CD14-positive monocyte (primary cell): ENCODE results near the gene XPNPEP3. TPM values are rescaled to one million over a fixed set of nuclear protein-coding genes. Genes with fewer than 3 reads are reported as not detected.

Experiments used
- DNase-seq, 3 donors: peaks; one replicate each; pipeline ENCODE4 v3.0.0-alpha.2; 2011 to 2022
- H2AFZ ChIP-seq: 2 replicates; pipeline ENCODE4 v1.6.0; 2012; ENCODE audit warnings: mild to moderate bottlenecking, low read depth, low read length, inconsistent platforms; ENCODE audit not compliant: insufficient read depth, poor library complexity, severe bottlenecking
- H3K27ac ChIP-seq, 2 donors: 1 replicate in 1 of 2; 2 replicates in 1 of 2; pipeline ENCODE4 v1.5.1; 2012 to 2013; ENCODE audit warnings: low read length in 2 of 2, control low read depth in 1 of 2, inconsistent platforms in 1 of 2, low read depth in 1 of 2, mild to moderate bottlenecking in 1 of 2
- H3K27me3 ChIP-seq, 2 donors: one replicate each; pipeline versions ENCODE4 v1.6.0 to v1.6.1; 2011 to 2013; ENCODE audit warnings: low read length in 2 of 2; ENCODE audit not compliant: control insufficient read depth in 2 of 2, insufficient read depth in 2 of 2
- H3K36me3 ChIP-seq, 2 donors: replicated peaks in 1 of 2; 1 replicate in 1 of 2; 2 replicates in 1 of 2; pipeline versions ENCODE4 v1.5.1 to v1.6.1; 2012 to 2013; ENCODE audit warnings: low read length in 2 of 2, control low read depth in 1 of 2, inconsistent platforms in 1 of 2, mild to moderate bottlenecking in 1 of 2; ENCODE audit not compliant: insufficient read depth in 2 of 2, control insufficient read depth in 1 of 2
- H3K4me1 ChIP-seq, 2 donors: 1 replicate in 1 of 2; 2 replicates in 1 of 2; pipeline versions ENCODE4 v1.5.1 to v1.6.1; 2012 to 2013; ENCODE audit warnings: low read length in 2 of 2, control low read depth in 1 of 2, inconsistent platforms in 1 of 2, mild to moderate bottlenecking in 1 of 2, moderate library complexity in 1 of 2; ENCODE audit not compliant: insufficient read depth in 2 of 2, control insufficient read depth in 1 of 2
- H3K4me2 ChIP-seq: replicated peaks from 2 replicates; pipeline ENCODE3; 2012; ENCODE audit warnings: low read length, moderate library complexity, mild to moderate bottlenecking; ENCODE audit not compliant: poor library complexity, severe bottlenecking; ENCODE audit errors: extremely low read depth
- H3K4me3 ChIP-seq, 3 experiments: fragments of 200-600 bp in 1 of 3; sonication (generic) in 1 of 3; replicated peaks in 1 of 3; 1 replicate in 2 of 3; 2 replicates in 1 of 3; pipeline ENCODE4 v1.5.1; 2011 to 2013; ENCODE audit warnings: low read length in 3 of 3, mild to moderate bottlenecking in 3 of 3, control low read depth in 2 of 3, low read depth in 2 of 3, inconsistent platforms in 1 of 3, moderate library complexity in 1 of 3
- H3K79me2 ChIP-seq: 2 replicates; pipeline ENCODE4 v1.6.0; 2012; ENCODE audit warnings: mild to moderate bottlenecking, control low read depth, inconsistent platforms, low read length, moderate library complexity; ENCODE audit not compliant: insufficient read depth
- H3K9ac ChIP-seq: 2 replicates; pipeline ENCODE4 v1.6.0; 2017; ENCODE audit warnings: low read length, mild to moderate bottlenecking; ENCODE audit not compliant: insufficient read depth, poor library complexity, severe bottlenecking
- H3K9me3 ChIP-seq, 2 donors: replicated peaks in 1 of 2; 1 replicate in 1 of 2; 2 replicates in 1 of 2; pipeline versions ENCODE4 v1.5.1 to v1.6.1; 2012 to 2013; ENCODE audit warnings: low read length in 2 of 2, control low read depth in 1 of 2; ENCODE audit not compliant: control insufficient read depth in 1 of 2, insufficient read depth in 1 of 2
- H4K20me1 ChIP-seq: 2 replicates; pipeline ENCODE4 v1.6.0; 2012; ENCODE audit warnings: mild to moderate bottlenecking, low read length, control low read depth, moderate library complexity; ENCODE audit not compliant: insufficient read depth
- H3K27ac Mint-ChIP-seq, 7 donors: one replicate each; pipeline ENCODE4 v1.8.0; 2020; ENCODE audit warnings: mild to moderate bottlenecking in 7 of 7, mixed read lengths in 7 of 7, moderate library complexity in 6 of 7, inconsistent platforms in 2 of 7
- H3K27me3 Mint-ChIP-seq, 3 donors: one replicate each; pipeline ENCODE4 v1.8.0; 2021 to 2022; ENCODE audit warnings: low read depth in 3 of 3, mild to moderate bottlenecking in 3 of 3, mixed read lengths in 3 of 3, moderate library complexity in 3 of 3, inconsistent platforms in 1 of 3
- H3K36me3 Mint-ChIP-seq, 2 donors: one replicate each; pipeline ENCODE4 v1.8.0; 2020; ENCODE audit warnings: mixed read lengths in 2 of 2, inconsistent platforms in 1 of 2, mild to moderate bottlenecking in 1 of 2
- H3K4me1 Mint-ChIP-seq: one replicate; pipeline ENCODE4 v1.8.0; 2020; ENCODE audit warnings: mild to moderate bottlenecking, mixed read lengths
- H3K4me3 Mint-ChIP-seq, 2 donors: one replicate each; pipeline ENCODE4 v1.8.0; 2020; ENCODE audit warnings: mild to moderate bottlenecking in 2 of 2, mixed read lengths in 2 of 2, moderate library complexity in 1 of 2
- H3K9me3 Mint-ChIP-seq, 7 donors: one replicate each; pipeline ENCODE4 v1.8.0; 2020 to 2022; ENCODE audit warnings: mixed read lengths in 7 of 7, mild to moderate bottlenecking in 6 of 7, moderate library complexity in 6 of 7, inconsistent platforms in 2 of 7
- CTCF ChIP-seq: fragments of 200-600 bp; IDR thresholded peaks from one replicate; pipeline ENCODE4 v1.8.0; 2022; ENCODE audit warnings: antibody characterized with exemption, mild to moderate bottlenecking
- WGBS: methylation state at CpG from one replicate; pipeline ENCODE4 v1.1.5; 2013; ENCODE audit warnings: missing lambda C conversion rate; ENCODE audit not compliant: insufficient coverage; 5-methylcytosine and 5-hydroxymethylcytosine counted together
- intact Hi-C, 2 donors: fragments of 100-400 bp; cut with micrococcal nuclease; formaldehyde crosslinking; loops; one replicate each; pipeline versions ENCODE4 v1.15.0 to v1.15.1; 2023
- polyA plus RNA-seq, 3 donors: library from polyadenylated mRNA; depleted of rRNA in 1 of 3; unstranded in 2 of 3; stranded (reverse) in 1 of 3; fragments of 300-500 nt in 2 of 3; fragments of >200 nt in 1 of 3; fragmentation: Illumina TruSeq in 2 of 3; gene quantifications; 1 replicate in 2 of 3; 2 replicates in 1 of 3; pipeline ENCODE4 v1.2.3, GENCODE V29; 2012 to 2021
- small RNA-seq: library from RNA; depleted of rRNA; stranded (forward); fragments of <200 nt; gene quantifications from one replicate; pipeline ENCODE3, GENCODE V24; 2012; ENCODE audit warnings: low read depth; ENCODE audit not compliant: insufficient read length

The XPNPEP3 gene
- polyA plus RNA-seq, 3 donors: 3.6 to 9.4 (median 7.3) TPM

GRCh38 chr22:40979871-40980270, 122.9 kb downstream of the XPNPEP3 start:
- Histone ChIP-seq H3K4me2 (no peak overlapping the region), H3K27me3 (no peaks in the 10 kb centered on the region), H3K4me3 (no peak overlapping the region), H3K9me3 (no peaks in the 10 kb centered on the region), H3K9ac (no peak overlapping the region), H3K36me3 (no peaks in the 10 kb centered on the region), H3K4me1 (no peaks in the 10 kb centered on the region), H3K79me2 (no peaks in the 10 kb centered on the region), H2AFZ (no peak overlapping the region), H4K20me1 (no peaks in the 10 kb centered on the region), H3K27ac (no peak overlapping the region)
- Mint-ChIP-seq H3K9me3 (peaks cover 0 to 2% (median 0%) of the 10 kb centered on the region in 7 donors), H3K36me3 (no peaks in the 10 kb centered on the region), H3K4me3 (no peak overlapping the region), H3K27me3 (peaks cover 0 to 8% (median 0%) of the 10 kb centered on the region in 3 donors), H3K4me1 (peaks cover 2% of the 10 kb centered on the region), H3K27ac (no peak overlapping the region)
- DNase-seq: no peak
- TF ChIP-seq CTCF: no peak
- no CpG with 5 or more reads among the region's 8 CpGs for WGBS
- intact Hi-C loops: no loop called here

Small RNA genes within 50 kb of the gene (small RNA-seq; reads per million reads assigned to genes)
- not detected for gene MIR4766
- gene RF00017: not detected
- not detected for gene RNU6-379P

Other genes starting within 250 kb of the XPNPEP3 start
- 10 to 100 TPM; 14.1 to 33.8 (median 18.9) TPM for gene MRTFA, start 220.4 kb upstream of the XPNPEP3 start, polyA plus RNA-seq
- under 1 TPM in 2 of 3 donors, not detected in 1; 0.05 to 0.09 TPM for gene MCHR1, start 177.7 kb upstream of the XPNPEP3 start, polyA plus RNA-seq
- gene SLC25A17, start 37.8 kb upstream of the XPNPEP3 start, polyA plus RNA-seq: 10 to 100 TPM in 1 of 3 donors, 1 to 10 TPM in 2; 7.3 to 10.6 (median 8.8) TPM
- 10 to 100 TPM; 56.1 to 81.3 (median 67.2) TPM for gene ST13, start 509 bp upstream of the XPNPEP3 start, polyA plus RNA-seq
- not detected for gene DNAJB7, start 5.0 kb downstream of the XPNPEP3 start, polyA plus RNA-seq
- 100 to 1,000 TPM in 2 of 3 donors, 10 to 100 TPM in 1; 42.7 to 247 (median 224) TPM for gene RBX1, start 94.2 kb downstream of the XPNPEP3 start, polyA plus RNA-seq
- 10 to 100 TPM in 2 of 3 donors, 1 to 10 TPM in 1; 5.7 to 81.6 (median 16.8) TPM for gene EP300, start 235.4 kb downstream of the XPNPEP3 start, polyA plus RNA-seq